Measurements from ENCODE around the gene MS4A8.

DNA sequence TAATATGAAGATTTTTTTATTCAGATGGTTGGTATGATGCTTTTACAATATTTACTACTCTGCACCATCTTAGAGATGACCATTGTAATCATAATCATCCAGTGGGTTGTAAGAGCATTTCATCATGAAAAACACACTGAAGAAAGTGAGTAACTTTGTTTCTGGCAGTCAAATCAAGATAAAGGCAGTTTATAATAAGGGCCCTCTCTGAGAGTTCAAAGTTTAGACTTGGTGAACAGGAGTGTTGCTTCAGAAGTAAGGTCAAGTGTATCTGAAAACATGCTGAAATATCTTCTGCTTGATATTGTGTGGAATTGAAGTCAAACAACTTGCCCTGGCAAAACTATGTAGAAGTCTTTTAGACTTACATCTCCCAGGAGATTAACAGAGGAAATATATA is 19.5 kb upstream of the MS4A8 start:
- TF ChIP-seq, protein P1, sequence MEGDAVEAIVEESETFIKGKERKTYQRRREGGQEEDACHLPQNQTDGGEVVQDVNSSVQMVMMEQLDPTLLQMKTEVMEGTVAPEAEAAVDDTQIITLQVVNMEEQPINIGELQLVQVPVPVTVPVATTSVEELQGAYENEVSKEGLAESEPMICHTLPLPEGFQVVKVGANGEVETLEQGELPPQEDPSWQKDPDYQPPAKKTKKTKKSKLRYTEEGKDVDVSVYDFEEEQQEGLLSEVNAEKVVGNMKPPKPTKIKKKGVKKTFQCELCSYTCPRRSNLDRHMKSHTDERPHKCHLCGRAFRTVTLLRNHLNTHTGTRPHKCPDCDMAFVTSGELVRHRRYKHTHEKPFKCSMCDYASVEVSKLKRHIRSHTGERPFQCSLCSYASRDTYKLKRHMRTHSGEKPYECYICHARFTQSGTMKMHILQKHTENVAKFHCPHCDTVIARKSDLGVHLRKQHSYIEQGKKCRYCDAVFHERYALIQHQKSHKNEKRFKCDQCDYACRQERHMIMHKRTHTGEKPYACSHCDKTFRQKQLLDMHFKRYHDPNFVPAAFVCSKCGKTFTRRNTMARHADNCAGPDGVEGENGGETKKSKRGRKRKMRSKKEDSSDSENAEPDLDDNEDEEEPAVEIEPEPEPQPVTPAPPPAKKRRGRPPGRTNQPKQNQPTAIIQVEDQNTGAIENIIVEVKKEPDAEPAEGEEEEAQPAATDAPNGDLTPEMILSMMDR (IDR thresholded peaks at IDR 0.05), result no peak
- TF ChIP-seq POLR2A (IDR thresholded peaks at IDR 0.05), result no peak

All from esophagus squamous epithelium (tissue), 4 donors.